GM23248 (cell line): ENCODE results near the gene PRKCE.

Experiments
- EZH2 ChIP-seq: fragments of 200-600 bp; sonication (generic); IDR thresholded peaks from 2 replicates; pipeline ENCODE4 v1.6.1; 2018; ENCODE audit warnings: antibody characterized with exemption, mild to moderate bottlenecking; ENCODE audit not compliant: insufficient read depth, poor library complexity, severe bottlenecking
- EZH2phosphoT487 ChIP-seq: fragments of 200-600 bp; sonication (generic); IDR thresholded peaks from 2 replicates; pipeline ENCODE4 v1.6.1; 2018; ENCODE audit warnings: antibody characterized with exemption, moderate library complexity, mild to moderate bottlenecking, low read depth; ENCODE audit not compliant: insufficient read depth

- TF ChIP-seq EZH2phosphoT487, result no peak
- no peak for TF ChIP-seq EZH2
Observed at GRCh38 chr2:45647356-45647755, 4.1 kb upstream of the PRKCE start.
